ENCODE data around the gene PTPA. TPM values are rescaled to one million over a fixed set of nuclear protein-coding genes. Genes with fewer than 3 reads are reported as not detected.

PTPA gene
- total and polyA plus RNA-seq, 2 donors (not counting 3 experiments of a cell fraction or from before 2014, with no cell fraction given) = 97.7 to 121 TPM

- CTCF ChIA-PET = interaction anchor here (0.9 to 12.6 kb wide), 3 partner anchors 11 to 498 kb away, joined by 3 to 232 read pairs (median 3); partner anchors contain the start of genes C9orf50 and NTMT1
- H3K4me3 ChIP-seq (replicated peaks in 1 of 3; ENCODE audit: insufficient read depth in 1 of 3, low read depth in 1 of 3, low read length in 3 of 3) = no peak overlapping the region
- no peak overlapping the region for H3K4me2 ChIP-seq (ENCODE audit: insufficient read depth, low read length)
- no peaks in the 10 kb centered on the region for H3K9me1 ChIP-seq (replicated peaks; ENCODE audit: control insufficient read depth, extremely low read depth, insufficient read depth, low read length)
- POLR2A ChIA-PET = no interaction called here
- FAIRE-seq (no peak), DNase-seq (ENCODE audit: low read depth, low spot score) (no peak)
- peaks cover 2 to 35% of the 10 kb centered on the region in 2 experiments for H3K36me3 ChIP-seq (ENCODE audit: control insufficient read depth in 2 of 2, extremely low read depth in 1 of 2, insufficient read depth in 2 of 2, low read length in 2 of 2)
- H4K20me1 ChIP-seq (replicated peaks; ENCODE audit: control insufficient read depth, extremely low read depth, insufficient read depth, low read length) = no peaks in the 10 kb centered on the region
- dilution Hi-C loops (cut with MboI; ENCODE audit: extremely low pct_ligation_motif_present, low sequenced_read_pairs) = no loop called here
- H3K9me3 ChIP-seq (replicated peaks; ENCODE audit: control insufficient read depth, insufficient read depth, low read length) = no peaks in the 10 kb centered on the region
- no peaks in the 10 kb centered on the region for H3K27me3 ChIP-seq (ENCODE audit: control insufficient read depth in 2 of 2, insufficient read depth in 2 of 2, low read length in 2 of 2)
- no peak for TF ChIP-seq FOS (IDR thresholded peaks at IDR 0.05; ENCODE audit: borderline replicate concordance, insufficient read depth, low read length)
- TF ChIP-seq, protein P1, sequence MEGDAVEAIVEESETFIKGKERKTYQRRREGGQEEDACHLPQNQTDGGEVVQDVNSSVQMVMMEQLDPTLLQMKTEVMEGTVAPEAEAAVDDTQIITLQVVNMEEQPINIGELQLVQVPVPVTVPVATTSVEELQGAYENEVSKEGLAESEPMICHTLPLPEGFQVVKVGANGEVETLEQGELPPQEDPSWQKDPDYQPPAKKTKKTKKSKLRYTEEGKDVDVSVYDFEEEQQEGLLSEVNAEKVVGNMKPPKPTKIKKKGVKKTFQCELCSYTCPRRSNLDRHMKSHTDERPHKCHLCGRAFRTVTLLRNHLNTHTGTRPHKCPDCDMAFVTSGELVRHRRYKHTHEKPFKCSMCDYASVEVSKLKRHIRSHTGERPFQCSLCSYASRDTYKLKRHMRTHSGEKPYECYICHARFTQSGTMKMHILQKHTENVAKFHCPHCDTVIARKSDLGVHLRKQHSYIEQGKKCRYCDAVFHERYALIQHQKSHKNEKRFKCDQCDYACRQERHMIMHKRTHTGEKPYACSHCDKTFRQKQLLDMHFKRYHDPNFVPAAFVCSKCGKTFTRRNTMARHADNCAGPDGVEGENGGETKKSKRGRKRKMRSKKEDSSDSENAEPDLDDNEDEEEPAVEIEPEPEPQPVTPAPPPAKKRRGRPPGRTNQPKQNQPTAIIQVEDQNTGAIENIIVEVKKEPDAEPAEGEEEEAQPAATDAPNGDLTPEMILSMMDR (IDR thresholded peaks at IDR 0.05; ENCODE audit: extremely low read depth in 1 of 2, insufficient read depth in 1 of 2, low read depth in 1 of 2, low read length in 2 of 2) = no peak
- no peak for TF ChIP-seq MAX (IDR thresholded peaks at IDR 0.05; ENCODE audit: insufficient read depth, insufficient read length)
- no peak for TF ChIP-seq GATA2 (IDR thresholded peaks at IDR 0.05; ENCODE audit: insufficient read depth, insufficient read length, low read depth, low read length)
- no peak for TF ChIP-seq EZH2 (IDR thresholded peaks at IDR 0.05; ENCODE audit: borderline replicate concordance, low read depth, low read length, severe bottlenecking)
- no peak for TF ChIP-seq POLR2AphosphoS5 (IDR thresholded peaks at IDR 0.05; ENCODE audit: insufficient read depth, low read depth, low read length)
- no peak for TF ChIP-seq POLR2A (IDR thresholded peaks at IDR 0.05; ENCODE audit: low read depth, low read length)
- TF ChIP-seq JUN (IDR thresholded peaks at IDR 0.05; ENCODE audit: borderline replicate concordance, insufficient read depth, insufficient read length, low read depth) = no peak
- TF ChIP-seq MYC (IDR thresholded peaks at IDR 0.05; ENCODE audit: low read depth, low read length) = no peak
- intact Hi-C loops (cut with micrococcal nuclease) = no loop called here
- peaks cover 16% of the 10 kb centered on the region for H3K4me1 ChIP-seq (ENCODE audit: control insufficient read depth, extremely low read depth, insufficient read depth, low read length)
- H3K9ac ChIP-seq (replicated peaks; ENCODE audit: extremely low read depth, insufficient read depth, low read length) = no peak overlapping the region
- H3K79me2 ChIP-seq (ENCODE audit: control insufficient read depth, insufficient read depth, low read length) = peaks cover 6% of the 10 kb centered on the region
- BruUV-seq (replicated peaks) = no TSS peak
- no peak overlapping the region for H3K27ac ChIP-seq (ENCODE audit: insufficient read depth, low read depth, low read length)
- no peak overlapping the region for H2AFZ ChIP-seq (ENCODE audit: low read depth, low read length)
Observed at GRCh38 chr9:129125478-129125877, 14.3 kb downstream of the PTPA start.

Measured in endothelial cell of umbilical vein (primary cell).